Measurements from ENCODE around the gene NPDC1.

Gene NPDC1

GRCh38 chr9:137012694-137013570 lies 33.0 kb downstream of the NPDC1 start:
- H3K27me3 ChIP-seq (replicated peaks; ENCODE audit: control insufficient read depth, insufficient read depth, low read length): no peaks in the 10 kb centered on the region
- no peak overlapping the region for H3K4me3 ChIP-seq (replicated peaks; ENCODE audit: low read depth, low read length)
- DNase-seq (ENCODE audit: extremely low read depth, insufficient read length): no peak
- no peaks in the 10 kb centered on the region for H3K36me3 ChIP-seq (ENCODE audit: control insufficient read depth, insufficient read depth, low read length)
- TF ChIP-seq, protein P1, sequence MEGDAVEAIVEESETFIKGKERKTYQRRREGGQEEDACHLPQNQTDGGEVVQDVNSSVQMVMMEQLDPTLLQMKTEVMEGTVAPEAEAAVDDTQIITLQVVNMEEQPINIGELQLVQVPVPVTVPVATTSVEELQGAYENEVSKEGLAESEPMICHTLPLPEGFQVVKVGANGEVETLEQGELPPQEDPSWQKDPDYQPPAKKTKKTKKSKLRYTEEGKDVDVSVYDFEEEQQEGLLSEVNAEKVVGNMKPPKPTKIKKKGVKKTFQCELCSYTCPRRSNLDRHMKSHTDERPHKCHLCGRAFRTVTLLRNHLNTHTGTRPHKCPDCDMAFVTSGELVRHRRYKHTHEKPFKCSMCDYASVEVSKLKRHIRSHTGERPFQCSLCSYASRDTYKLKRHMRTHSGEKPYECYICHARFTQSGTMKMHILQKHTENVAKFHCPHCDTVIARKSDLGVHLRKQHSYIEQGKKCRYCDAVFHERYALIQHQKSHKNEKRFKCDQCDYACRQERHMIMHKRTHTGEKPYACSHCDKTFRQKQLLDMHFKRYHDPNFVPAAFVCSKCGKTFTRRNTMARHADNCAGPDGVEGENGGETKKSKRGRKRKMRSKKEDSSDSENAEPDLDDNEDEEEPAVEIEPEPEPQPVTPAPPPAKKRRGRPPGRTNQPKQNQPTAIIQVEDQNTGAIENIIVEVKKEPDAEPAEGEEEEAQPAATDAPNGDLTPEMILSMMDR (IDR thresholded peaks at IDR 0.05; ENCODE audit: insufficient read depth, low read length, poor library complexity, severe bottlenecking): no peak

DNA sequence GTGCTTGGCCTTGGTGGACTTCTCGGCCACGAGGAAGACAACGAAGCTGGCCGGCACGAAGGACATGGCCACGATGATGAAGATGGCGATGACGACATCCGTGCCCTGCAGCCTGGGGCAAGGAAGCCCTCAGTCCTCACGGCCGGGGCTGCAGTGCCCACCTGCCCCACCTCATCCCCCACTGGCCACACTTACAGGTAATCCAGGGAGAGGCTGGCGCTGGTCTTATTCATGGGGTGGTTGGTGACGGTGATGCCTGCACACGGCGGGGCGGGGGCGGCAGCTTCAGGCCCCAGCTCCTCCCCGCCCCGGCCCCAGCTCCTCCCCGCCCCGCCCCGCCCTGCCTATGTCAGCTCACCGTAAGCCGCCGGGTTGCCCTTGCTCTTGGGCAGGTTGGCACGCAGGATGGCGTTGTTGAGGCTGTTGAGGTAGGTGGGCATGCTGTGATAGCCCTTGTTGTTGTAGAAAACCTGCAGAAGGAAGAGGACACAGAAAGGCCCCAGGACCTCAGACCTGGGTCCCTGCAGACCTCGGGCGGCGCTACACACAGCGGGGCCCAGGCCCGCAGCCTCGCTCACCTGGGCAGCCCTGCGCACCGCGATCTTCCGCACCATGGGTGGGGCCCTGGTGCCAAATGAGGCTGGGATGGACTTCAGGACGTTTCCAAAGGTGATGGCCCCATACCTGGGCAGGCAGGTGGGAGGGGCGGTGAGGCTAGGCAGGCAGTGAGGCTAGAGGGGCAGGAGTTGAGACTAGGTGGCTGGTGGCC lies 33.9 kb downstream of the NPDC1 start:
- no peak for DNase-seq (ENCODE audit: extremely low read depth, insufficient read length)
- H3K27me3 ChIP-seq (replicated peaks; ENCODE audit: control insufficient read depth, insufficient read depth, low read length): no peaks in the 10 kb centered on the region
- H3K4me3 ChIP-seq (replicated peaks; ENCODE audit: low read depth, low read length): no peak overlapping the region
- TF ChIP-seq, protein P1 (IDR thresholded peaks at IDR 0.05; ENCODE audit: insufficient read depth, low read length, poor library complexity, severe bottlenecking): no peak
- H3K36me3 ChIP-seq (ENCODE audit: control insufficient read depth, insufficient read depth, low read length): no peaks in the 10 kb centered on the region

DNA sequence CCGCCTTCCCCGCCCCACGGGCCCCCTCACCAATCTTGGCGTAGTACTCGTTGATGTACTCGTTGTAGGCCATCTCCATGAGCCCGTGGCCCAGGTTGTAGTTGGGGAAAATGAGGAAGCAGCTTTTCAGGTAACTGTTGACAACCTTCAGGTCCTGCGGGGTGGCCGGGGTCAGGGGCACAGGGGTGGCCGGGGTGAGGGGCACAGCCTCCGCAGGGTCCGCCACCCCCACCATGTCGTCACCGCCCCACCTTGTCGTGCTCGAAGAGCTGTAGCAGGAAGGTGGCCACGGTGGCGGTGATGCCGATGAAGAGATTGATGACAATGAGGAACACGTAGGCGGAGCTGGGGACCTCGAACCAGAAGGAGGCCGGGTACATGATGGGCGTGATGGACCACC lies 34.8 kb downstream of the NPDC1 start:
- no peak for DNase-seq (ENCODE audit: extremely low read depth, insufficient read length)
- Histone ChIP-seq H3K4me3 (replicated peaks; ENCODE audit: low read depth, low read length) (no peak overlapping the region), H3K36me3 (ENCODE audit: control insufficient read depth, insufficient read depth, low read length) (no peaks in the 10 kb centered on the region), H3K27me3 (replicated peaks; ENCODE audit: control insufficient read depth, insufficient read depth, low read length) (no peaks in the 10 kb centered on the region)
- TF ChIP-seq, protein P1 (IDR thresholded peaks at IDR 0.05; ENCODE audit: insufficient read depth, low read length, poor library complexity, severe bottlenecking): no peak

DNA sequence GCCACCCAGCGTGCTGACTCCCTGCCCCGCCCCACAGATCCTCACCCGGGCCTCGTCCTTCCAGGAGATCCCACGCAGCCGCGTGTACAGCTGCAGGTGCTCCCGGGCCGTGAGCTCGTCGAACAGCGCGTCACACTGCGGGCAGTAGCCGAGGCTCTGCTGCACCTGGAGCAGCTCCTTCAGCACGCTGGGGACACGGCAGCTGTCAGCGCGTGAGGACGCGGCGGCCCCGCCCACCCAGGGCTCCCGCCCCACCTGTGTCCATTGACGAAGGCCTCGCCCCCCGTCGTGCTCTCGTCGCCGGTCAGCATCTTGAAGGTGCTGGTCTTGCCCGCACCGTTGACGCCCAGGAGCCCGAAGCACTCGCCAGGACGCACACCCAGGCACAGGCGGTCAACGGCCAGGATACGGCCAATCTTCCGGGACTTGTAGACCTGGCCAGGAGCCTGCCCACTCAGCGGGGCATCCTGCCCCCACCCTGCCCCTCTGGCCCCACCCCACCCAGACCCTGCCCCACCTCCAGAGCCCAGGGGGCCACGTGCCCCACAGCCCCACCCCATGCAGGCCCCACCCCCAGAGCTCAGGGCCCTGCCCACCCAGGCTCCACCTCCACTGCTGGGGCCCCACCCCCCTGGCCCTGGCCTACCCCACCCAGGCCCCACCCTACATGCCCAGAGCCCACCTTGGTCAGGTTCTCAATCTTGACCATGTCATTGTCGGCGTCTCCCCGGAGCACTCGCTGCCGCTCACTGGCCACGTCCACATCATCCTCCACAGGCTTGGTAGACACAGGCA lies 35.8 kb downstream of the NPDC1 start:
- TF ChIP-seq, protein P1 (IDR thresholded peaks at IDR 0.05; ENCODE audit: insufficient read depth, low read length, poor library complexity, severe bottlenecking): no peak

DNA sequence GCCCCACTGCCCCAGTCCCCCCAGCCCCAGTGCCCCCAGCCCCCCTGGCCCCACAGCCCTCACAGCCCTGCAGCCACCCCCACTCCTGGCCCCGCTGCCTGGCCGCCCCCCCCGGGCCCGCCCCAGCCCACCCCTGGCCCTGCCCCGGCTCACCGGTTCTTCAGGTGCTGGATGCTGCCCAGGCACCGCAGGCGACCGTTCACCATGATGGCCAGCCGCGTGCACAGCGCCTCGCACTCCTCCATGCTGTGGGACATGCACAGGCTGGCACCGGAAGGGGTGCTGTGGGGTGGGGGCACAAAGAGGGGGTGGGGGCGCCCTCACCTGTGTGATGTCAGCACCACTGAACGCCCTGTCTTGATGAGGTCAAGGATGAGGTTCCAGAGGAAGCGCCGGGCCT lies 36.8 kb downstream of the NPDC1 start:
- H3K36me3 ChIP-seq (ENCODE audit: control insufficient read depth, insufficient read depth, low read length): no peaks in the 10 kb centered on the region
- no peak for DNase-seq (ENCODE audit: extremely low read depth, insufficient read length)
- H3K27me3 ChIP-seq (replicated peaks; ENCODE audit: control insufficient read depth, insufficient read depth, low read length): no peaks in the 10 kb centered on the region
- TF ChIP-seq, protein P1 (IDR thresholded peaks at IDR 0.05; ENCODE audit: insufficient read depth, low read length, poor library complexity, severe bottlenecking): no peak
- H3K4me3 ChIP-seq (replicated peaks; ENCODE audit: low read depth, low read length): no peak overlapping the region

More for the DNA sequence above, 35.8 kb downstream of the NPDC1 start:
- Histone ChIP-seq H3K4me3 (replicated peaks; ENCODE audit: low read depth, low read length) (no peak overlapping the region), H3K27me3 (replicated peaks; ENCODE audit: control insufficient read depth, insufficient read depth, low read length) (no peaks in the 10 kb centered on the region), H3K36me3 (ENCODE audit: control insufficient read depth, insufficient read depth, low read length) (no peaks in the 10 kb centered on the region)
- no peak for DNase-seq (ENCODE audit: extremely low read depth, insufficient read length)
